ENCODE measurements around the gene DDX54.
A peak's percentile ranks its signal among the peaks of the same experiment; 100 is the strongest.

Gene DDX54

GRCh38 chr12:113161415-113162016 is 23.8 kb downstream of the DDX54 start:
- H3K4me3 ChIP-seq (ENCODE audit: low read depth in 1 of 2, low read length in 2 of 2), result no peak overlapping the region
- no peaks in the 10 kb centered on the region for H3K9me3 ChIP-seq (ENCODE audit: insufficient read depth, low read length, severe bottlenecking)
- H3K27me3 ChIP-seq (ENCODE audit: insufficient read depth, low read length, poor library complexity), result no peaks in the 10 kb centered on the region
- H3K4me2 ChIP-seq (ENCODE audit: insufficient read depth, low read length), result no peak overlapping the region
- peaks cover 93% of the 10 kb centered on the region for H3K36me3 ChIP-seq (ENCODE audit: insufficient read depth, low read length)
- no peak overlapping the region for H3K27ac ChIP-seq (ENCODE audit: low read length)
- no peaks in the 10 kb centered on the region for H3K79me2 ChIP-seq (ENCODE audit: insufficient read depth, low read length)
- TF ChIP-seq CTCF (IDR thresholded peaks at IDR 0.05; ENCODE audit: borderline replicate concordance, extremely low read depth, low read length, poor library complexity, severe bottlenecking) (no peak), EZH2 (IDR thresholded peaks at IDR 0.05; ENCODE audit: borderline replicate concordance, low read depth, low read length, severe bottlenecking) (no peak)
- H3K4me1 ChIP-seq (ENCODE audit: insufficient read depth, low read length), result no peaks in the 10 kb centered on the region
- ATAC-seq (ENCODE audit: insufficient read depth, low read depth), result peak; percentile 84
- DNase-seq, result peak; percentile 77
- H4K20me1 ChIP-seq (ENCODE audit: insufficient read depth, low read length), result peaks cover 29% of the 10 kb centered on the region
- H3K9ac ChIP-seq (ENCODE audit: low read depth, low read length), result no peak overlapping the region
- H2AFZ ChIP-seq (ENCODE audit: low read depth, low read length), result no peak overlapping the region

GRCh38 chr12:113159937-113160336 is 25.3 kb downstream of the DDX54 start:
- no peak overlapping the region for H2AFZ ChIP-seq (ENCODE audit: low read depth, low read length)
- H3K36me3 ChIP-seq (ENCODE audit: insufficient read depth, low read length), result peaks cover 77% of the 10 kb centered on the region
- peaks cover 3% of the 10 kb centered on the region; the same call in 1 of the 2 replicates for H3K4me1 ChIP-seq (ENCODE audit: insufficient read depth, low read length)
- peaks cover 29% of the 10 kb centered on the region for H4K20me1 ChIP-seq (ENCODE audit: insufficient read depth, low read length)
- H3K4me2 ChIP-seq (ENCODE audit: insufficient read depth, low read length), result no peak overlapping the region
- ATAC-seq (ENCODE audit: insufficient read depth, low read depth) (no peak), DNase-seq (no peak)
- TF ChIP-seq CTCF (IDR thresholded peaks at IDR 0.05; ENCODE audit: borderline replicate concordance, extremely low read depth, low read length, poor library complexity, severe bottlenecking) (no peak), EZH2 (IDR thresholded peaks at IDR 0.05; ENCODE audit: borderline replicate concordance, low read depth, low read length, severe bottlenecking) (no peak)
- no peak overlapping the region for H3K4me3 ChIP-seq (ENCODE audit: low read depth in 1 of 2, low read length in 2 of 2)
- H3K9ac ChIP-seq (ENCODE audit: low read depth, low read length), result no peak overlapping the region
- no peaks in the 10 kb centered on the region for H3K27me3 ChIP-seq (ENCODE audit: insufficient read depth, low read length, poor library complexity)
- H3K9me3 ChIP-seq (ENCODE audit: insufficient read depth, low read length, severe bottlenecking), result no peaks in the 10 kb centered on the region
- no peaks in the 10 kb centered on the region for H3K79me2 ChIP-seq (ENCODE audit: insufficient read depth, low read length)
- H3K27ac ChIP-seq (ENCODE audit: low read length), result no peak overlapping the region

GRCh38 chr12:113158439-113159203 is 26.7 kb downstream of the DDX54 start:
- H3K4me3 ChIP-seq (ENCODE audit: low read depth in 1 of 2, low read length in 2 of 2), result no peak overlapping the region
- TF ChIP-seq CTCF (IDR thresholded peaks at IDR 0.05; ENCODE audit: borderline replicate concordance, extremely low read depth, low read length, poor library complexity, severe bottlenecking) (no peak), EZH2 (IDR thresholded peaks at IDR 0.05; ENCODE audit: borderline replicate concordance, low read depth, low read length, severe bottlenecking) (no peak)
- peaks cover 29% of the 10 kb centered on the region for H4K20me1 ChIP-seq (ENCODE audit: insufficient read depth, low read length)
- H3K4me1 ChIP-seq (ENCODE audit: insufficient read depth, low read length), result peaks cover 15% of the 10 kb centered on the region
- no peaks in the 10 kb centered on the region for H3K9me3 ChIP-seq (ENCODE audit: insufficient read depth, low read length, severe bottlenecking)
- H3K36me3 ChIP-seq (ENCODE audit: insufficient read depth, low read length), result peaks cover 65% of the 10 kb centered on the region
- no peak overlapping the region for H2AFZ ChIP-seq (ENCODE audit: low read depth, low read length)
- no peaks in the 10 kb centered on the region for H3K27me3 ChIP-seq (ENCODE audit: insufficient read depth, low read length, poor library complexity)
- no peaks in the 10 kb centered on the region for H3K79me2 ChIP-seq (ENCODE audit: insufficient read depth, low read length)
- ATAC-seq (ENCODE audit: insufficient read depth, low read depth), result no peak
- DNase-seq, result no peak
- H3K4me2 ChIP-seq (ENCODE audit: insufficient read depth, low read length), result no peak overlapping the region
- H3K27ac ChIP-seq (ENCODE audit: low read length), result no peak overlapping the region
- no peak overlapping the region for H3K9ac ChIP-seq (ENCODE audit: low read depth, low read length)

Data from DND-41 (cell line).